H1 (cell line): ENCODE measurements around the gene RDH5. TPM values are rescaled to one million over a fixed set of nuclear protein-coding genes. Genes with fewer than 3 reads are reported as not detected.

Experiments used
- EP300 ChIP-seq, 2 experiments: IDR thresholded peaks; 1 replicate in 1 of 2; 2 replicates in 1 of 2; pipeline ENCODE4 v1.6.1; 2011 to 2012; ENCODE audit warnings: low read depth in 2 of 2, low read length in 2 of 2, mild to moderate bottlenecking in 2 of 2, borderline replicate concordance in 1 of 2, inconsistent platforms in 1 of 2, moderate library complexity in 1 of 2
- GABPA ChIP-seq: IDR thresholded peaks from 2 replicates; pipeline ENCODE4 v1.6.1; 2011; ENCODE audit warnings: mild to moderate bottlenecking, low read length, moderate library complexity, borderline replicate concordance; ENCODE audit not compliant: insufficient read depth
- JUN ChIP-seq: IDR thresholded peaks from 2 replicates; pipeline ENCODE4 v1.6.1; 2011; ENCODE audit warnings: low read depth, mild to moderate bottlenecking, improper control_type of control experiment, low read length
- SIN3A ChIP-seq, 2 experiments: IDR thresholded peaks in 1 of 2; conservative IDR thresholded peaks in 1 of 2; 2 replicates each; pipeline ENCODE4 v1.6.1; 2011 to 2012; ENCODE audit warnings: low read length in 2 of 2, improper control_type of control experiment in 1 of 2, low read depth in 1 of 2, mild to moderate bottlenecking in 1 of 2
- polyA plus RNA-seq, 7 experiments: library from polyadenylated mRNA; depleted of rRNA in 3 of 7; stranded (reverse) in 5 of 7; unstranded in 2 of 7; fragments of >200 nt in 5 of 7; fragments of 200-250 nt in 2 of 7; gene quantifications; 1 replicate in 5 of 7; 2 replicates in 1 of 7; 4 replicates in 1 of 7; pipeline versions ENCODE4 v1.2.1 to v1.2.3, GENCODE V29; 2011 to 2013; ENCODE audit warnings: missing spikeins in 2 of 7, mixed read lengths in 2 of 7
- total RNA-seq: library from RNA; stranded (reverse); fragmentation: NEBNext Ultra II Directional; extraction: Animal tissue kit (Norgen Biotek cat#: 25700); gene quantifications from 2 replicates; pipeline ENCODE4 v1.2.1, GENCODE V29; 2021
- TF ChIP-seq, protein P1 (sequence below): IDR thresholded peaks from 2 replicates; pipeline ENCODE4 v1.6.1; 2011; ENCODE audit warnings: low read depth, mild to moderate bottlenecking, low read length; ENCODE audit not compliant: insufficient read depth

The RDH5 gene
- total and polyA plus RNA-seq, 2 of the 8 experiments (the other 6 are each of a cell fraction or from before 2014, with no cell fraction given): 4.2 to 6.0 TPM

DNA sequence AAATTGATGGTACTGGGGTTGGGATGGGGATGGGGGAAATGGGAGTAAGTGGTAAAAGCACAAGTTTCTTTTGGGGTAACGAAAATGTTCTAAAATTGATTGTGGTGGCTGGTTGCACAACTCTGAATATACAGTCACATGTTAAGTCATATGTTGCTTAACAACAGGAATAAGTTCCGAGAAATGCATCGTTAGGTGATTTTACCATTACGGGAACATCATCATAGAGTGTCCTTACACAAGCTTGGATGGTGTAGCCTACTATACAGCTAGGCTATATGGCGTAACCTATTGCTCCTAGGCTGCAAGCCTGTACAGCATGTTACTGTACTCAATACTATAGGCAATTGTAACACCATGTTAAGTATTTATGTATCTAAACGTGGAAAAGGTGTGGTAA, 43.5 kb upstream of the RDH5 start (continued):
- TF ChIP-seq SIN3A (conservative IDR thresholded peaks at IDR 0.05 in 1 of 2, IDR thresholded peaks at IDR 0.05 in 1 of 2; ENCODE audit: low read depth in 1 of 2, low read length in 2 of 2): no peak
- no peak for TF ChIP-seq GABPA
- TF ChIP-seq, protein P1, sequence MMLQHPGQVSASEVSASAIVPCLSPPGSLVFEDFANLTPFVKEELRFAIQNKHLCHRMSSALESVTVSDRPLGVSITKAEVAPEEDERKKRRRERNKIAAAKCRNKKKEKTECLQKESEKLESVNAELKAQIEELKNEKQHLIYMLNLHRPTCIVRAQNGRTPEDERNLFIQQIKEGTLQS: no peak
- no peak for TF ChIP-seq JUN
- TF ChIP-seq EP300 (IDR thresholded peaks at IDR 0.05; ENCODE audit: borderline replicate concordance in 1 of 2, low read depth in 2 of 2, low read length in 2 of 2): no peak
- TF ChIP-seq, all 59 proteins: peak for 0
